Limb (tissue), 2 donors: Measurements from ENCODE around the gene USH2A.

ENCODE experiments used
- DNase-seq, 2 donors: peaks; one replicate each; pipeline ENCODE4 v3.0.0-alpha.2; 2016; ENCODE audit errors: extremely low spot score in 2 of 2

The USH2A gene

GRCh38 chr1:216422821-216423520, at the start of gene USH2A:
TSS of gene USH2A (minus strand) at chr1:216423448. CDS start at chr1:216422336, 1,112 bp downstream.
- no peak for DNase-seq

- no peak for DNase-seq
These were observed 43.0 kb upstream of the USH2A start for GRCh38 chr1:216466162-216466801.

- DNase-seq: no peak
These were observed 41.2 kb upstream of the USH2A start for GRCh38 chr1:216464489-216464888.

- no peak for DNase-seq
These were observed 39.0 kb upstream of the USH2A start for GRCh38 chr1:216462066-216462775.

- no peak for DNase-seq
These were observed 38.2 kb upstream of the USH2A start for GRCh38 chr1:216461466-216461865.

GRCh38 chr1:216459651-216460207, 36.5 kb upstream of the USH2A start:
- DNase-seq: no peak

- no peak for DNase-seq
These were observed 35.6 kb upstream of the USH2A start for GRCh38 chr1:216458812-216459211.

GRCh38 chr1:216457356-216457755, 34.1 kb upstream of the USH2A start:
- DNase-seq: no peak

GRCh38 chr1:216456682-216457081, 33.4 kb upstream of the USH2A start:
- no peak for DNase-seq

GRCh38 chr1:216453777-216454176, 30.5 kb upstream of the USH2A start:
- no peak for DNase-seq

GRCh38 chr1:216450227-216450626, 27.0 kb upstream of the USH2A start:
- DNase-seq: no peak

- no peak for DNase-seq
These were observed 24.8 kb upstream of the USH2A start for GRCh38 chr1:216448011-216448510.

- DNase-seq: no peak
These were observed 14.4 kb upstream of the USH2A start for GRCh38 chr1:216437603-216438002.

- no peak for DNase-seq
These were observed 11.0 kb upstream of the USH2A start for GRCh38 chr1:216434232-216434631.

GRCh38 chr1:216433175-216433574, 9.9 kb upstream of the USH2A start:
- no peak for DNase-seq

- no peak for DNase-seq
These were observed 7.5 kb upstream of the USH2A start for GRCh38 chr1:216430744-216431143.

- DNase-seq: no peak
These were observed 2.3 kb upstream of the USH2A start for GRCh38 chr1:216425577-216425976.

GRCh38 chr1:216420746-216421145, 2.5 kb downstream of the USH2A start:
- DNase-seq: no peak

GRCh38 chr1:216420263-216420662, 3.0 kb downstream of the USH2A start:
- DNase-seq: no peak

GRCh38 chr1:216416488-216416887, 6.8 kb downstream of the USH2A start:
- no peak for DNase-seq

- DNase-seq: no peak
These were observed 13.2 kb downstream of the USH2A start for GRCh38 chr1:216410026-216410425.

- DNase-seq: no peak
These were observed 32.3 kb downstream of the USH2A start for GRCh38 chr1:216390956-216391355.
